Measurements from ENCODE around the gene TSPAN32.

Gene TSPAN32

DNA sequence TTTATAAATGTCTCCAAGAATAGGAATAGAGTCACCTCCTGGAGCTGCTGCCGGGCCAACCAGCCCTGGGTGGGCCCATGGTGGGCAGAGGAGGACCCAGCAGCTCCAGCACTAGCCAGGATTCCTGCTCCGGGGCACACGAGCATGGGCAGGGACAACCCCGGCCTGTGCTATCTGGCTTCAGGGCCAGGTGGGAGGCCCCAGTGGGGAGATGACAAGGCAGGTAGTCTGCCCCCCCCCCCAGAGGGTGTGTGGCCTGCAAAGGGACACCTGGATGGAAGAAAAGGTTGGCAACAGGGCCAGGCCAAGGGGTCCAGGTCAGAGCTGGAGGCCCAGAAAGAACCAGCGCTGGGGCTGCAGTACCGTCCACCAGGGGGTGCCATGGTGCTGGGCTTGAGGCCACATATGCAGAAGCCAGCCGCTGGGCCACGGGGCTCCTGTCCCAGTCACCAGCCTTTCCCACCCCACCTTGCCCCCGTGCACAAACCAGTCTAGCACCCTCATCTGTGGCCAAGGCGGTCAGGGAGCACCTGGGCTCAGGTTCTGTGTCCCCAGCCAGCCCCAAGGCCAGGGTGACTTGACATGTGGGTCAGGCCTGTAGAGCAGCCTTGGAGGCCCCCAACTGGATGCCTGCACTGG is 3.4 kb downstream of the TSPAN32 start:
- DNase-seq: peak; percentile 71

DNA sequence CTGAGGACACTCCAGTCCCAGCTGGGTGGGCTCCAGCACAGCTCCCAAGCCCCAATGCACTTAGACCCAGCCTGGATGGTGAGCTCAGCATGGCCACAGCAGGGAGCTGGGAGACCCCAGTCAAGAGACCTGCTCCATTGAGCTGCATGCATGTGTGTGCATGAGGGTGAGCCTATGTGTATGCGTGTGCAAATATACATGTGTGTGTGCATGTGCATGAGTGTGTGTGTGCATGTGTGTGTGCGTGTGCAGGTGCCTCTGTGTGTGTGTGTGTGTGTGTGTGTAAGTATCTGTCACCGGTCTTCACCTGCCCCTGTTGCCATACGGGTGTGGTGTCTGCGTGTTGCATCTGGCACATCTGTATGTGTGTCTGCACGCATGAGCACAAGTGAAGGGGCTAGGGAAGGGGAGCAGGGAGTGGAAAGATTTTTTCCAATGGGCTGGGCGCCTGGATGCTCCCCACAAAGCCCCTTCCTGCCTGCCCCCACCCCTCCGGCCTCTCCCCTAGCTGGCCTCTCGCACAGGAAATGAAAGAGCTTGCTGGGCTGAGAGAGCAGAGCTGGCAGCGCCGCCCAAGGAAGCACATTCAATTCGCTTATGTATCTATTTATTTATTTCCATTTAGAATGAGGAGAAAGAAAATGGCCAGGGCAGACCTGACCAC is 4.1 kb downstream of the TSPAN32 start:
- DNase-seq: no peak

DNA sequence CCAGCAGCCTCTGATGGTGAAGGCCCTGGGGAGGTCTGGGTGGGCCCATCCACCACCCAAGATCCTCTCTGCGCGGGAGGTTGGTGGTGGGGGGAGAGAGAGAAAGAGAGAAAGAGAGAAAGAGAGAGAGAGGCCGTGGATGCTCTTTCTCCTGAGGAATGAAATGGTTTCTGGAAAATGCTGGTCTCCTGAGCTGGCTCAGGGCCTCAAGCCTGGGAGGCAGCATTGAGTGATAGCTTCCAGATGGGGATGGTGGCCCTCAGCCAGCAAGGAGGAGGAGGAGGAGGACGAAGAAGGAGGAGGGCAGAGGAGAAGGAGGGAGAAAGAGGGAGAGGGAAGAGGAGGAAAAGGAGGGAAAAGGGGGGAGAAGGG is 4.6 kb downstream of the TSPAN32 start:
- DNase-seq: no peak

DNA sequence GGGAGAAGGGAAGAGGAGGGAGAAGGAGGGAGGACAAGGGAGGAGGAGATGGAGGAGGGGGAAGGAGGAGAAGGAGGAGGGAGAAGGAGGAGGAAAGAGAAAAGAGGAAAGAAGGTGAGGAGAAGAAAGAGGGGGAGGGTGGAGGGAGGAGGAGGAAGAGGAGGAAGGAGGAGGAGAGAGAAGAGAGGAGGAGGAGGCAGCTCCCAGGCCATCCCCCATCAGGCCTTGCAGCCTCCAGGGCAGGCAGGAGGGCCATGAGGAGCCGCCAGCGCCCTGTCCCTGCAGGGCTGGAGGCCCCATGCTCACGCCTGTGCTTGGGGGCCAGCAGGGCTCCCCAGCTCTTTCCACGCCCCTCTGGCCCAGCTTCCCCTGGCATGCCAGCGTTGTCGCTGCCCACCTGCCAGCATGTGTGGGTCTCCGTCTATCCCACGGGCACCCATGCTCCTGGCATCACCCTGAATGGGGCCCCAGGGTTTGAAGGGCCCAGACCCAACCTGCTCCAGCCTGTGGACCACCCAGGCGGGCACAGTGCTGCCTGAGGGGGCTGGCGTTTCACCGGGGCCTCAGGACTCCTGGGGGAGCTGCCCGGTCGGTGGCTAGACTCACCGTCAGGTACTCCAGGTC is 5.2 kb downstream of the TSPAN32 start:
- no peak for DNase-seq

DNA sequence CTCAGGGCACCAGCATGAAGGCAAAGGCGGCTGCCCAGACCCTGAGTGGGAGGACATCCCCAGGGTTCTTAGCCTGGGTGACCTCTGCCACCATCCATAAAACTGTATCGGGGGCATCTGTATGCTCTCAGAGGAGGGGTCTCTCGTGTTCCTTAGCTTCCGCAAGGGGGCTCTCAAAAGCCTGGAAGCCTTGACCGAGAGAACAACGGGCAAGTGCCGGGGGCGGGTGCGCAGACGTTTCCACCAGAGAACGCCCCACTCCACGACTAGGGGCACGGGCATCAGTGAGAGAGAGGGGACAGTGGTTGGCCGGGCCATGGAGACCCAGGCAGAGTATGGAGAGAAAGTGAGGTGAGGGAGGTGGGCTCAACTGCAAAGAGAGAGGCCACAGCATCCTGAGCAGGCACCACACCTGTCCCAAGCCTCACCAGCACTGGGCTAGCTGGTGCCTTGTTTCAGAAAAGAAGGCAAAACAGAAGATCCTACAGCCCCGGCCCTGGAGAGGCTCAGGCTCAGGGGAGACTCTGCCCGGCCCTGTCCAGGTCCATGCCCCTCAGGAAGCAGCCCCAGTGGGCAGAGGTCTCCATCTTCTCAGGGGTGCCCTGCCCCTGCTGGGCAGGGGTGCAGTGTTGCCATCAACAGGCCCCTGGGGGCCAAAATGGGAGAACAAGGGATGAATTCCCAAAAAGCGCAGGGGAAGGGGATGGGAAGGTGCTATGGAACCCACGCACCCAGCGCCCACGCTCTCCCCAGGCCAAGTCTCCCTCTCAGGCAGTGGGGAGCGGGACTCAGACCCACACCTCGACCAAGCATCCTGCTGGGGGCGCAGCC is 5.9 kb downstream of the TSPAN32 start:
- no peak for DNase-seq

DNA sequence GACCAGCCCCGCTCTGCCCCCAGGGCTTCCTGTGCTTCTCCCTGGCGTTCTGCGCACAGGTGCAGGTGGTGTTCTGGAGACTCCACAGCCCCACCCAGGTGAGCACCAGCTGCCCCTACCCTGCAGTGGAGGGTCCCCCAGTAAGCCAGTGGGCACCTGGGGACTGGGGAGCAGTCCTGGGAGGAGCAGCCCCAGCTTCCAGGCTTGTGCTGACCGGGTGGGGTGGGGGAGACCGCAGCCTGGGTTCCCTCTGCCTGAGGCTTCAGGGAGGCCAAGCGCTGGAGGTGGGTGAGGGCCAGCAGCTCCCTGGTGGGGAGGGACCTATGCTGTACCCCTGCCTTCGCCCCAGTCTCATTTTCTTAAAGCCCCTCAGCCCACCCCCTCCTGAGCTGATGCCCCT is 6.9 kb downstream of the TSPAN32 start:
- DNase-seq: no peak

DNA sequence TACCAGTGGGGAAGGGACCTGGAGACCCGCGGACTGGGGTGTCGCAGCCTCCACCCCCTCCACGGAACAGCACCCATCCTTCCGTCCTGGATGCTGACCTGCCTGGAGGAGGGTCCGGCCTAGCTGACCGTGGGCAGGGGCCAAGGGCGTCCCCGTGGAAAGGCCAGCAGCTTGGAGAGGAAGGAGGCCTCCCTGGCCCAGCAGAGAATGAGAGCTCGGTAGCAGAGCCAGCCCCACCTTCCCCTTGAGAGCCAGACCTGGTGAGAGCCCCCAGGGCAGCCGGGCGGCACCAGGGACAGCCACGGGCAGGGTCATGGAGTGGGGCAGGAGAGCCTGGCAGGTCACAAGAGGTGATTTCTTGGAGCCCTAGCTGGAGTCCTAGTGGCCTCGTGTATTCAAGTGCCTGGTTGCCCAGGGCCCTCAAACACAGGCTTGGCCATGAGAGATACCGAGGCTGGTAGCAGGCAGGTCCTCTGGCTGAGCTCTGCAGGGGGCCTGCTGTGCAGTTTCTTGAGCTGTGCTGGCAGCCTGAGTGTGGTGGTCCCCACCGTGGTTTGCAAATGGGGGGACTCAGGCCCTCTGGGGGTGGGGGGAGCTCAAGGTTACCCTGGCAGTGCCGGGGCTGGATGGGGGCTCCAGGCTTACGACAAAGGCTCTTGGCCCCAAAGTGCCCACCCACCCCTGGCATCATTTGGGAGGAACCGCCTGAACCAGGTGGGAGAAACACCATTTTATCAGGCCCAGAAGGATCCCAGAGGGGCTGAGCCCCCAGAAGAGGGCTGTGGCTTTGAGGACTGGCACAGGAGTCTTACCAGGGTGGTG is 7.6 kb downstream of the TSPAN32 start:
- DNase-seq: no peak

DNA sequence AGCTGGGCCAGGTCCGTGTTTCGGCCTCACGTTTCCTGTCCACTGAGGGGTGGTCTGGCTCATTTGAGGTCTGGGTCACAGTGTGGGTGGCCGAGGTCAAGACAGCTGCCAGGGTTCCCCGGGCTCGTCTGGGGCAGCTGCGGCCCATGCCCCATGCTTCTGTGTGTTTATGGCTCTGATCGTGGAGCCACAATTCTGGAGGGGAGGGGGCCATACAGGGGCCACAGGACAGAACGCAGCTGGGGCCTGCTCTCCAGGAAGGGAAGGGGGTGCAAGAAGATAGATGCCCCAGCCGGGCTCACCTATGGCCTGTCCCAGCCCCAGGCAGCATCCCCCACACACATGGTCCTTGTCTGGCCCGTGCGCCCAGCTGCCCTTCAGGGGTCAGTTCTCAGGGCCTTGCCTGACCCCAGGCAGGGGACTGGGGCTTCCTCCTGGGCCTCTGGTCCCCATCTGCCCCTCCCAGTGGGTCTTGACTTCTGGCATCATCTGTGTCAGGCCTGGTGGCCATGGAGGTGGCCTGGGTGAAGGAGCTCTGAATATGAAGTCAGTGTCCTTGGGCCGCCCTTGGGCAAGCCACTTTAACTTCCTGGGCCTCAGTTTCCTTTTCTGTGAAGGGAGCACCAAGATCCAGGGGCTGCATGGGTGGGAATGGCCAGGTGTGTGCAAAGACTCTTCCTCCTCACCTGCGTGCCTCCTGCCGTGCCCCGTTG is 8.4 kb downstream of the TSPAN32 start:
- no peak for DNase-seq

DNA sequence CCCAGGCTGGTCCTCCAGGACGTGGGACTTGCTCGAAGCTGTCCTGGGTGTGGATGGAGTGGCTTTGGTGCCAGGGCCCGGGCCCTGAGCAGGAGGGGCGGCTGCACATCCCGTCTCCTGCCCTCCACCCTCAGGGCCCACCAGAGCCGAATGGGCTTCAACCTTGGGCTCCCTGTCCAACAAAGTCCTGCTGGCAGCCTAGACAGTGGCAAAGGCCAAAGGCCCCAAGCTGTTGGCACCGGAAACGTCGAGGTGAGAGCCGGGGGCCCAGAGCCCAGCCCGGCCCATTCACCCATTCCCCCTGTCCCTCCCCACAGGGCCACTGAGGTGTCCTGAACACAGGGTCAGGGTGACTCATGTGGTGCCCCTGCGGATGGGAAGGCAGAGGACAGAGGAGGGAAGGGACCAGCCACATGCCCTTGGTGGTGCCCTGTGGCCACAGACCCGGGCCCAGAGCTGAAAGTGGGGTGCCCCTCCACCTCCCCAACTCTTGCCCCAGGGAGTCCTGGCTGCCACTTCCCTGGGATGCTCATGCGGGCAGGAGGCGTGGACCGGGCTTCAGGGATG is 9.1 kb downstream of the TSPAN32 start:
- no peak for DNase-seq

DNA sequence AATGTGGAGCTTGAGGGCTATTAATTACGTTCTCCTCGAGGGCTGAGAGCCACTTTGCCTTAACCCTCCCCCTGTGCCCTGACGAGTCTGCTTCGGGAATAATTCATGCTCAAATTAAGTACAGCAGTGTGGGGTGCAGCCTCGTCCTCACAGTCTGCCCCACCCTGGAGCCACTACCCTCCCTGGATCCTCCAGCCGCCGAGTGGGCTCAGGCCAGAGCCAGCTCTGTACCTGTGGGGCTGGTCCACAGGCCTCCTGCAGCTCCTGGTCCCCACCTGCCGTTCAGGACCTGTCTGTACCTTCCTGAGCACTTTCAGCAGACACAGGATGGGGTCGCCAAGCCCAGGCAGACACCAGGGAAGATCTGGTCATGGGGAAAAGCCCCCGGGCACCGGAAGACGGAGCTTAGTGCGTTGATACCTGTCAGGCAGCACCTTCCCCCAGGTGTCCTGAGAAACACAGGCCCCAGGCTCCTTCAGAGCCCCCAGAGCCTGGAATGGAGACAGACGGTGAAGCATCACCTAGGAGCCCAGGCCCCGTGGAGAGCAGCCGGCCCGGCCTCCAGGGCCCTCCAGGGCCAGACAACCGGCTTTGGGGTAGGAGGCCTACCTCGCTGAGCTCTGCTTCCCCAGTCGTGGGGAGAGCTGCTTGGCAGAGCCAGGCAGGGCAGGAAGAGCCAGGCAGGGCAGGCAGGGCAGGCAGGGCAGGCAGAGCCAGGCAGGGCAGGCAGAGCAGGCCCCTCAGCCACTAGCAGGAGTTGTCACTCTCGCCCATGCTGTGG is 9.7 kb downstream of the TSPAN32 start:
- DNase-seq: no peak

DNA sequence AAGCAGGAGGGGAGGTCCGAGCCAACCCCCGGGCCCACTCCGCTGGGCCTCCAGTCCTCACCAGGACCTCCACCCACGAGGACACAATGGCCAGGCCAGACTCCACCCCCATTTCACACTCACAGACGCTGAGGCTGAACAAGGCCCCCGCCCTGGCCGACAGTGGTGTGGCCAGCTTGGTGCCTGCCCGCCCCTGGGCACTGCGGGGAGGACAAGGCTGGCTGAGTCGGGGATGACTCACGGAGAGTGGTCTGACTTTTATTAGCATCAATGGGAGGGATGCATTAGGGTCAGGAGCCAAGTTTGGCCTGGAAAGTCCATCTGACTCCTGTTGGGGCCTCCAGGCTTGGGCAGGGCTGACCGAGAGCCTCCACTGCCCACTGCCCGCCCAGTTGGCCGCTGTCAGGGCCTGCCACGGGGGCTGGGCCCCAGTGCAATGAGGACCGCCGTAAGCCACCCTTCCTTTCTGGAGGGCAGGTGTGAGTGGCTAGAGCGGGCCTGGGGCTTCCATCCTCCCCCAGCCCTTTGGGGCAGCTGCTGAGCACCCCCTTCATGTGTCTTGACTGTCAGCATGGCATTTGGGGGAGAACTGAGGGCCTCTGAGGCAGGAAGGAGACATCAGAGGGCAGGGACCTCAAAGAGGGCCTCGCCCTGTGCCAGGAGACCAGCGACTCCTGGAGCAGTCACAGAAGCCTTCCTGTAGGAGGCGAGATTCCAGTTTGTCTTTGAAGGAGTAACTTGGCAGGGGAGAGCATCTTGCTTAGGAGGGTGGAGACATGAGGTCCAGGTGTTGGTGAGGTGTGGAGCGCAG is 10.6 kb downstream of the TSPAN32 start:
- no peak for DNase-seq

DNA sequence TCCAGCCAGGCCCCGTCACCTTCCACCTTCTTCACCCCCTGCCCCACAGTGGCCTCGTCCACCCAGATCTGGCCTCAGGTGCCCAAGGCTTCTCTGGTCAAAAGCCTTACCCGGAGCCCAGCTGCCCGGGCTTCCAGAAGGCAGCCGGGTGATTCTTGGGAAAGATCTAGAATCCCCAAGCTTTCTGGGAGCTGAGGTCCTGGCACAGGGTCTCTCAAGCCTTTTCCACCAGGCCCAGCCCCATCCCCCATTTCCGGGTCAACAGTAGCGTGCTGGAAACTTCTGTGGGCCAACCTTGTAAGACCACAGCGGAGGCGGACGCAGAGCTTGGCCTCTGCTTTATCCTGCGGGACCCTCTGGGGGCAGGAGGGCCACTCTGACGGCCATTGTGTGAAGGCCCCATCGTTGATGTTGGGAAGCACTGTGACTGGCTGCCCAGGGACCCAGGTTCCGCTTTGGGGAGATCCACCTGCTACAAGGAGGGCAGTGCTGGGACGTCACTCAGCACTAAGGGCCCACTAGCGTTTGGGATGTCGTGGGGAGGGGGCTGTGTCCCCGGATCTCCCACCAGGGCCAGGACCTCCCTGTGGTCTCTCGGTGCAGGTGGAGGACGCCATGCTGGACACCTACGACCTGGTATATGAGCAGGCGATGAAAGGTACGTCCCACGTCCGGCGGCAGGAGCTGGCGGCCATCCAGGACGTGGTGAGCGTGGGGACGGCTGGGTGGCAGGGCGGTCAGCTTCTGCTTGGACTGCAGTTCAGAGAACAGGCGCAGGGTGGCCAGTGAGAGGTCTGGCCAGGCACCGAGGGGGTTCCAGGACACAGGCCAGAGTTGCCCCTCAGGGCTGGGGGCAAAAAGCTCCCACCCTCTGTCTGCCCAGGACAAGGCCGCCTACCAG is 11.5 kb downstream of the TSPAN32 start:
- no peak for DNase-seq

DNA sequence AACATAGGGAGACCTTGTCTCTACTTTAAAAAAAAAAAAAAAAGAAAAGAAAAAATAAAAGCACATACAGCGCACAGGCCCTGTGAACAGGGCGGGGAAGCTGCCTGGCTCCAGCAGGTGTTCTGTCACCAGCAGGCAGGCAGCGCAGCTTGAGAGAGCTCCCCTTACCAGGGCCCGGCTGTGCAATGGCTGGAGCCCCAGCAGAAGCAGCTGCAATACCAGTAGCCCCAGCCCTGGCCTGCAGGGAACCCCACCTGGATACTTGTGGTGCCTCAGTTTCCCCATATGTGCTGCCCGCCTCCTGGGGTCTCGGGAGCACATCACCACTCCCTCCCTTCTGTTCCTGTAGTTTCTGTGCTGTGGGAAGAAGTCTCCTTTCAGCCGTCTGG is 12.3 kb downstream of the TSPAN32 start:
- no peak for DNase-seq

DNA sequence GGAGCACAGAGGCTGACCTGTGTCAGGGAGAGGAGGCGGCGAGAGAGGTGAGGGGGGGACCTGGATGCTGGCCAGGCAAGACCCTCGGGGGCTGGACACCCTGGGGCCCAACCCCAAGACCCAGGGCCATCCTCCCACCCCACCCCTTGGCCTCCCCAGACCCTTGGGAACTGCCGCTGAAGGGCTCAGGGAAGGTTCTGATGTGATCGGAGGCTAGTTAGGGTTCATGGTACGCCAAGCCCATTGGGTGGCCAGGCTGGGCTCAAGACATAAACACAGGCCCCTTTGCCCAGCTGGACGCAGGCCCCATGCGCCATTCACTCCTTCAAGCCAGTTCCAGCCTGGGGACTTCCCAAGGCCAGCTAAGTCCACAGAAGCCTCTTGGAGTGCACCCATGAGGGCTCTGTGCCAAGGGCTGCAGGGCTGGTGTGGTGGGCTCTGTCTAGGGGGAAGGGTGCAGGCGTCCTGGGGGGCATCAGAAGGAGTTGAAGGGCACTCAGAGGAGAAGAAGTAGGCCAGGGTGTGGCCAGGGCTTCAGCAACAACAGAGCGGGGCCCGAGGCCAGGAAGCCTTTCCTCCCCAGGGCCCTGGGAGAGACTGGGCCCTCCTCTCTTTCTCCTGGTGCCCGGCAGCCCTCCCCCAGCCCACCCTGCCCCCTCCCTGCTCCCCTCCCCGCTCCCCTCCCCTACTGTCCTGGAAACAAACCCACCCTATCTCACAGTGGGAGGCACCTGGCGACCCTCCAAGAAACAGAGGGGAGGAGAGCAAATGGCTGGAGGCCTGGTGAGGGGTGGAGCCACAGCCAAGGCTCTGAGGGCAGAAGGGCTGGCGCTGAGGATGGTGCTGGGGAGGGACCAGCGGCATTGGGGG is 12.9 kb downstream of the TSPAN32 start:
- no peak for DNase-seq

DNA sequence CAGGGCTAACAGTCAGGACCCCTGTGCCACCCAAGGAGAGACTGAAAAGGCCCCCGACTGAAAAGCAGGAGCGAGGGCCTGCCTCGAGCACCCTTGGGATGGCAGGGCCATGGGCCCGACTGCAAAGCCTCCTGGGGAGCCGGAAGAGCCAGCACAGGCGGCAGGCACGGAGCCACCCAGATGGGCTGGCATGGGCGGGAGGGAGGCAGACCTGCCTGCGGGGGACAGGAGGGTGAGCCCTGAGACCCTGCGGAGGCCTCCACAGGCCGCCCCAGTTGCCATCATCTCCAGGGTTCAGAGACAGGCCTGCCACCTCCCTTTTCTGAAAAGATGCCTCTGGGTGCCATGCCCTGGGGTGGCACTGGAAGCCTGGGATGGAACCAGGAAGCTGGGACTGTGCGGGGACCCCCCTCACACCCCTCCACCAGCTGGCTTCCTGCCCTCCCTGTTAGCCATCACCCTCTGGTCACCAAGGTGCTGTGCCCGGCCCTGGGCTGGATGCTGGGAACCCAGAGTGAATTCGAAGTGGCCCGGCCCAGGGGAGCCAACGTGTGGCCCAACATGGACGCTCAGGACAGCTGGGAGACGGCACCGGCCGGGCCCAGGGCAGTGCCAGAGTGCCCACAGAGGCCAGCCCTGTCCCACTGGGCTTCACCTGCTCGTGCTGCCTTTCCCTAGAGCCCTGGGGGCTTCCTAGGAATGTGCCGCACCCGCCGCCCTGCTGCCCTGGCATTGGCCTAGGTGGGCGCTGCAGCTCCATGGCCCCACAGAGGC is 13.8 kb downstream of the TSPAN32 start:
- no peak for DNase-seq

DNA sequence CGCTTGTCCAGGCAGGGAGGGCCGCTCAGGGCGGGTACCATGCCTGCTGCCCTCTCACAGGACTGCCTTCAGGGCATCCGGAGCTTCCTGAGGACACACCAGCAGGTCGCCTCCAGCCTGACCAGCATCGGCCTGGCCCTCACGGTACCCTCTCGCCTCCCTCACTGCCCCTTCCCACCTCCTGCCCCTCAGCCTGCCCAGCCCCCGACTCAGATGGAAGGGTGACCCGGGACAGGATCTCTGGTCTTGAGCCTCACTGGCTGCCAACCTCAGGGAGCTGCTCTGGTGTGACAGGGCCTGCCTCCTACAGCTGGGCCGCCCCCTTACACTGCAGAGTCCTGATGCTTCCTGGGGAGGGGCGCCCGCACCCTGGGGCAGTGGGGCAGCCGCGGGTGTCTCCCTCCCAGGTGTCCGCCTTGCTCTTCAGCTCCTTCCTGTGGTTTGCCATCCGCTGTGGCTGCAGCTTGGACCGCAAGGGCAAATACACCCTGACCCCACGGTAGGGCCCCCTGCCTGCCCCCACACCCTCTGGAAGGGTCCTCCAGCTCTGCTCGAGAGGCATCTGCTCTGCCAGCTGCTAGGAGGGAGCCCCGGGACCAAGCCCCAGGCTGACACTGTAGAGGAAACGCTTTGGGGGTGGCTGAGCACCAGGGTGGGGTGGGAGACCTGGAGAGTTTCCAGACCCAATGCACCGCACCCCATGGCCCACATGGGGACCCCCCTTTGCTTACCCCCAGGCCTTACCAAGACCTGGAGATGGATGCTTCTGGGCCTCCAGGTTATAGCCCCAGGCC is 14.6 kb downstream of the TSPAN32 start:
- DNase-seq: no peak

DNA sequence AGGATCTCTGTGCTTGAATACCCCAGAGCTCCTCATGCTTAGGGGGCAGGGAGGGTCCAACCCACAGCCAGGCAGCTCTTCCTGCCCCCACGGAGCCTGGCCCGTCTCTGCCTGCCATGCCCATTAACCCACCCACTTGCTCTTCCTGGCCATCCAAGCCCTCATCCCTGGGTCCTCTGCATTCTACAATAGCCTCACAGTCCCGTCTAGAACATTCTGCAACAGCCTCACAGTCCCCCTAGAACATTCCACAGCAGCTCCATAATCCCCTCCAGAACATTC is 15.1 kb downstream of the TSPAN32 start:
- no peak for DNase-seq
